Measurements from ENCODE around the gene PXDN. TPM values are rescaled to one million over a fixed set of nuclear protein-coding genes. Genes with fewer than 3 reads are reported as not detected.

Gene PXDN
- total RNA-seq, 4 donors from 2014 or later, result 101 to 169 (median 134) TPM

DNA sequence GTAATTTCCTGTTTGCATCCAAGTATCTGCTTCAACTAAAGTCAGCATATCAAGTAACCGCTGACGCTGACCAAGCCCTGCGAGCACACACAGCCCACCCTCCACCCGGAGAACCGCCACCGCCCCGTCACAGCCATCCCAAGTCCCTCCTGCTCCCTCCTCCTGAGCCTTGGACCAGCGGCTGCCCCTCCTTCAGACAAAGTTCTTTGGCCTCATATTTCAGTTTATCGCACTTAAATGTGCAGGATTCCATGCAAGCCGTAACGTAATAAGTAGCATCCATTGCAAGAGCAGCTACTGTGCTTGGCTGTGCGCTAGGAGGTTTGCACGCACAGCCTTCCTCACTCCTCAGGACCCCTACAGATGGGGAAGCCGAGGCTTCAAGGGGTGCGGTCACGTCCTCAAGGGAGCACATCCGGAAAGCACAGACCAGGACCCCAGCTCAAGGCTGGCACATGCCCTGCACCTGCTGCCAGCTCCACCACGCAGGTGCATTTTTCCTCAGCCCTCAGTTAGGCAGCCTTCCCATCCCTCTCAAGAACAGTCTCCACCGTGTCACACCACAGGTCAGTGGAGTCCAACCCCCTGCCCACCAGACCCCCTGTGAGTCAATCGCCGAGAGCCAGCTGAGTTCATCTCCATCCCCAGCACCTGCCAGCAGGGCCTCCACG, 17.1 kb downstream of the PXDN start:
- TF ChIP-seq, protein P1, sequence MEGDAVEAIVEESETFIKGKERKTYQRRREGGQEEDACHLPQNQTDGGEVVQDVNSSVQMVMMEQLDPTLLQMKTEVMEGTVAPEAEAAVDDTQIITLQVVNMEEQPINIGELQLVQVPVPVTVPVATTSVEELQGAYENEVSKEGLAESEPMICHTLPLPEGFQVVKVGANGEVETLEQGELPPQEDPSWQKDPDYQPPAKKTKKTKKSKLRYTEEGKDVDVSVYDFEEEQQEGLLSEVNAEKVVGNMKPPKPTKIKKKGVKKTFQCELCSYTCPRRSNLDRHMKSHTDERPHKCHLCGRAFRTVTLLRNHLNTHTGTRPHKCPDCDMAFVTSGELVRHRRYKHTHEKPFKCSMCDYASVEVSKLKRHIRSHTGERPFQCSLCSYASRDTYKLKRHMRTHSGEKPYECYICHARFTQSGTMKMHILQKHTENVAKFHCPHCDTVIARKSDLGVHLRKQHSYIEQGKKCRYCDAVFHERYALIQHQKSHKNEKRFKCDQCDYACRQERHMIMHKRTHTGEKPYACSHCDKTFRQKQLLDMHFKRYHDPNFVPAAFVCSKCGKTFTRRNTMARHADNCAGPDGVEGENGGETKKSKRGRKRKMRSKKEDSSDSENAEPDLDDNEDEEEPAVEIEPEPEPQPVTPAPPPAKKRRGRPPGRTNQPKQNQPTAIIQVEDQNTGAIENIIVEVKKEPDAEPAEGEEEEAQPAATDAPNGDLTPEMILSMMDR (IDR thresholded peaks at IDR 0.05; ENCODE audit: low read depth), result no peak

DNA sequence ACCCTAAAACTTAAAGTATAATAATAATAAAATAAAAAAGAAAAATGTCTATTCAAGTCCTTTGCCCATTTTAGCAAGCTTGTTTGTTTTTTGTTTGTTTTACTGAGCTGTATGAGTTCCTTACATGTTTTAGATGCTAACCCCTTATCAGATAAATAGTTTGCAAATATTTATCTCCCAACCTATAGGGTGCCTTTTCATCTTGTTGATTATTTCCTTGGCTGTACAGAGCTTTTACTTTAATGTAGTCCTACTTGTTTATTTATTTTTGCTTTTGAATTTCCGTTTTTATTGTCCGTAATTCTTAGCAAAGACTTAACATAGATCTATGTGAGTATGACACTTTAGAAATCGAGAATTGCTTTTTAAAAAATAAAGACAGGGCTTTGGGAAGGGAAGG, 17.8 kb downstream of the PXDN start:
- TF ChIP-seq, protein P1 (IDR thresholded peaks at IDR 0.05; ENCODE audit: low read depth), result no peak

DNA sequence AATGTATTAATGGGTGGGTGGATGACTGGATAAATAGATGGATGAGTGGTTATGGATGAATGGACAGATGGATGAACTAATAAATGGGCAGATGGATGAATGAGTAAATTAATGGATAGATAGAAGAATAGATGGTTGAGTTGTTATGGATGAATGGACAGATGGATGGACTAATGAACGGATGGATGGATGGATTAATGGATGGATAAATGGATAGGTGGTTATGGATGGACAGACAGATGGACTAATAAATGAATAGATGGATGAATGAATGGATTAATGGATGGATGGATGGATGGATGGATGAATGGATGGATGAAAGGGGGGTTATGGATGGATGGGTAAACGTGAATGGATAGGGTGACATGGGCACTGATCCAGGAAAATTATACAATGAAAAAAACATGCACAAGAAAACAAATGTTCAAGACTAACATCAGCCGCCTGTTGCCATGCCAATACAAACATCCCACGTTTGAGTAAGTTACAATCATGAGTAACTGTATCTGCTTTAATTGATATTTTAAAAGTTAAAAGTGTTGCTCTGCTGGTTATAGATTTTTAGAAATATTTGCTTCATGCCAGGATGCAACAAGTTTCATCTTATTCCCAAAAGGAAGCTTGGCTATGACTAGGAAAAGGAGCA, 20.8 kb downstream of the PXDN start:
- TF ChIP-seq, protein P1 (IDR thresholded peaks at IDR 0.05; ENCODE audit: low read depth), result no peak

DNA sequence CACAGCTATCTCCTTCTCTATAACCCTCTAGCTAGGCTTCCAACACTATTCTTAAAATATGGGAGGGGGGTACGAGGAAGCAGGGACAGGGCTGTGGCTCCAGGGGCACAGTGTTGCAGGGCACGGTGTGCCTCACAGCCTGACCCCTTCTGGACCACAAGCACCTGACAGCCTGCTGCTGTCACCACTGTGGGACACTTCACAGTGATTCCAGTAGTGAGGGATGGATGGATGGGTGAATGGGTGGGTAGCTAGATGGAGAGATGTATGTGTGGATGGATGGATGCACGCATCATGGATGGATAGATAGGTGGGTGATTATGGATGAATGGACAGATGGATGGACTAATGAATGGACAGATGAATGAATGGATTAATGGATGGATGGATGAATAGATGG, 21.6 kb downstream of the PXDN start:
- TF ChIP-seq, protein P1 (IDR thresholded peaks at IDR 0.05; ENCODE audit: low read depth), result no peak

DNA sequence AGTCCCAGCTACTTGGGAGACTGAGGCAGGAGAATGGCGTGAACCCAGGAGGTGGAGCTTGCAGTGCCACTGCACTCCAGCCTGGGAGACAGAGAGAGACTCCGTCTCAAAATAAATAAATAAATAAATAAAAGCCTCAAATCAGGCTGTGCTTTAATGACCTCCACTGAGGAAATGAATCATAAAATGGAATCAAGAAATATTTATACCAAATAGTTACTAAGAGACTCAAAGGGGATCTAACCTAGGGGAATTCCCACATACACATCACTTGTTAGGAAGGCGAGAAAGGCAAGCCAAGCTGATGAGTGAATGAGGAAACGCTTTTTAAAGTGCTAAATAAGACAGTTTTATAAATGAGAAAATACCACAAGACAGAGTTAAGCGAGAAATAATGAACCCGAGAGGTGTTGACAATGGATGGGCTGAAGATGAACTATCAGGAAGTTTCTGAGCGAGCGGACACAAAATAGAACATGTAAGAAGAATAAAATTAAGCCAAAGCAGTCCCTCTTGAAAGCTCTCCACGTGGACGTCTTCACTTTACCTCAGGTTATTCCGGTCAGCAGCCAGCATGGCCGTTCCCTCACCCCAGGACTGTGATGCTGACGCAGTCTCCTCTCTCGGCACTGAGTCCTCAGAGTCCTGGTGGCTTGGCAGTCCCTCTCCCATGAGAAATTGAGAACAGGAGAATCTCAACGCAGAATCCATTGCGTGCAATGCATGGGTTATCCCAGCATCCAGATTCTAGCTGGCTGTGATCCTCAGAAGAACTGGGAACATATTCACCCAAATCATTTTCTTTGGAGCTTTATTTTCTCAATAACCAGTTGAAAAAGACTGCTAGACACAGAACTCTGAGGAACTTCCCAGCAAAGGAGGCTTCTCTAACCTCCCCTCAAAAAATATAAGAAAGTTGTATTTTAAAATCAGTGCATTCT, 22.3 kb downstream of the PXDN start:
- TF ChIP-seq, protein P1 (IDR thresholded peaks at IDR 0.05; ENCODE audit: low read depth), result no peak

DNA sequence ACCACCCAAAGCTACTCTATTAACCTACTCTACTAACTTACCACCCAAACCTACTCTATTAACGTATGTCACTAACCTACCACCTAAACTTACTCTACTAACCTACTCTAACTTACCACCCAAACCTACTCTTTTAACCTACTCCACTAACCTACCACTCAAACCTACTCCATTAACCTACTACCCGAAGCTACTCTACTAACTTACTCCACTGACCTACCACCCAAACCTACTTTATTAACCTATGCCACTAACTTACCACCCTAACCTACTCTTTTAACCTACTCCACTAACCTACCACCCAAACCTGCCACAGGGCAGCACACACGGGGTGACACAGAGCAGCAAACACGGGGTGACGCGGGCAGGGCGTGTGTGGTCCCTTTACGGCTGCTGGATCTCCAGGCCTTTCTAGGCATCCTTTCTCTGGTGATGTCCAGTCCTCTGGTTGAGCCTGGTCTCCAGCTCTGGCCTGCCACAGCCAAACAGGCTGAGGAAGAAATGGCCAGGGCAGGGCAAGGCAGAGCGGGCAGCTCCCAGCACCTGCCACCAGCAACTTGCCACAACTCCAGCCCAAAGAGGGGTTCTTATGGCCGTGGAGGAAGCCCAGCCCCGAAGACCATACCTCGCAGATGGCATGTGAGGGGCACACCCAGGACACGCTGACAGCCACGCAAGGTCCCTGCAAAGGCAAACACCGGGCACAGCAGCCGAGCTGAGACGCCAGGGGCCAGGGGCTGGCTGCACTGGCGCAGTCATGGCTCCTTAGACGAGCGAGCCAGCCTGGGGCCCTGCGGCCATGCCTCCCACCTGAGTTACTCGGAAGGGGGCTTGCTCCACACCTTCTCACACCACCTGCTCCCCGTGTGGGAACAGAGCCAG, 25.7 kb downstream of the PXDN start:
- TF ChIP-seq, protein P1 (IDR thresholded peaks at IDR 0.05; ENCODE audit: low read depth), result no peak
